ENCODE results near the gene TBL3. TPM values are rescaled to one million over a fixed set of nuclear protein-coding genes. Genes with fewer than 3 reads are reported as not detected.

TBL3 gene
- total and polyA plus RNA-seq, 2 of the 8 experiments (the other 6 are each of a cell fraction or from before 2014, with no cell fraction given): 65.8 to 137 TPM

GRCh38 chr16:1976216-1976520 lies 4.3 kb downstream of the TBL3 start:
- no peak overlapping the region for H2BK12ac ChIP-seq (ENCODE audit: low read depth, low read length)
- H4K20me1 ChIP-seq (replicated peaks in 1 of 2; ENCODE audit: control insufficient read depth in 1 of 2, insufficient read depth in 2 of 2, low read length in 2 of 2): peaks cover 2 to 24% of the 10 kb centered on the region in 2 experiments
- TF ChIP-seq CHD2 (IDR thresholded peaks at IDR 0.05; ENCODE audit: low read length) (no peak), NANOG (IDR thresholded peaks at IDR 0.05; ENCODE audit: insufficient read depth, low read depth, low read length, poor library complexity, severe bottlenecking) (no peak), EZH2 (IDR thresholded peaks at IDR 0.05; ENCODE audit: low read depth, low read length, severe bottlenecking) (no peak), BRCA1 (IDR thresholded peaks at IDR 0.05; ENCODE audit: low read depth, low read length) (no peak), BACH1 (IDR thresholded peaks at IDR 0.05; ENCODE audit: low read length) (no peak), SIRT6 (IDR thresholded peaks at IDR 0.05; ENCODE audit: low read length) (no peak), EP300 (IDR thresholded peaks at IDR 0.05; ENCODE audit: borderline replicate concordance in 1 of 2, low read depth in 2 of 2, low read length in 2 of 2) (no peak), SUZ12 (IDR thresholded peaks at IDR 0.05; ENCODE audit: low read length) (no peak)

More at GRCh38 chr16:1976216-1976520, 4.3 kb downstream of the TBL3 start:
- FAIRE-seq (no peak), DNase-seq (ENCODE audit: low read depth in 1 of 2, low spot score in 2 of 2) (no peak)
- H3K9me3 ChIP-seq (ENCODE audit: insufficient read depth in 2 of 2, low read depth in 1 of 2, low read length in 1 of 2): no peaks in the 10 kb centered on the region
- H3K23me2 ChIP-seq (ENCODE audit: low read depth, low read length): peaks cover 21% of the 10 kb centered on the region
- no peak overlapping the region for H3K23ac ChIP-seq (ENCODE audit: insufficient read length)
- no peak overlapping the region for H2AK5ac ChIP-seq (ENCODE audit: low read depth, low read length)
- H4K5ac ChIP-seq (ENCODE audit: insufficient read length, low read depth, low read length): no peak overlapping the region
- no peak overlapping the region for H2BK5ac ChIP-seq (ENCODE audit: low read depth, low read length)
- H3K4me2 ChIP-seq (ENCODE audit: insufficient read depth in 1 of 2, low read depth in 2 of 2, low read length in 2 of 2): no peak overlapping the region
- no peak overlapping the region for H3K56ac ChIP-seq (replicated peaks; ENCODE audit: insufficient read length, low read depth, low read length)
- no peak overlapping the region for H3K9ac ChIP-seq (replicated peaks in 1 of 4; ENCODE audit: extremely low read depth in 1 of 4, low read depth in 3 of 4, low read length in 3 of 4)
- H2BK15ac ChIP-seq (ENCODE audit: low read length): no peak overlapping the region
- no peak overlapping the region for H2BK20ac ChIP-seq (ENCODE audit: low read length)
- H3K27me3 ChIP-seq (replicated peaks in 1 of 4; ENCODE audit: control insufficient read depth in 3 of 4, extremely low read depth in 1 of 4, insufficient read depth in 3 of 4, low read length in 3 of 4): peaks cover 6 to 19% (median 18%) of the 10 kb centered on the region in 4 experiments; a peak in 6 of 7 replicates
- H3K4me1 ChIP-seq (replicated peaks in 1 of 4; ENCODE audit: control insufficient read depth in 3 of 4, insufficient read depth in 4 of 4, low read length in 3 of 4): peaks cover 0 to 24% (median 20%) of the 10 kb centered on the region in 4 experiments; a peak in 5 of 7 replicates
- POLR2A ChIA-PET (ENCODE audit: partially characterized antibody): interaction anchor here (1.2 to 28.2 kb wide), 3 partner anchors 12 to 36 kb away, joined by 4 to 736 read pairs (median 6); partner anchors contain the start of genes NDUFB10, RNF151, RPS2 and TBL3
- H3K79me2 ChIP-seq (ENCODE audit: control insufficient read depth in 1 of 2, insufficient read depth in 2 of 2, low read length in 2 of 2): peaks cover 3 to 16% of the 10 kb centered on the region in 2 experiments; a peak in 2 of 4 replicates
- H4K8ac ChIP-seq (ENCODE audit: extremely low read depth, insufficient read depth, low read length): no peak overlapping the region
- no peak overlapping the region for H2AFZ ChIP-seq (ENCODE audit: low read length)
- peaks cover 9% of the 10 kb centered on the region; the same call in 1 of the 2 replicates for H3K79me1 ChIP-seq (ENCODE audit: low read depth, low read length)
- H3K18ac ChIP-seq (ENCODE audit: extremely low read depth, low read length): no peak overlapping the region
- H3K4ac ChIP-seq (replicated peaks; ENCODE audit: insufficient read length, low read depth, low read length): no peak overlapping the region
- H3K27ac ChIP-seq (ENCODE audit: low read depth, low read length): no peak overlapping the region
- CTCF ChIA-PET (ENCODE audit: partially characterized antibody): interaction anchor here (0.6 kb wide), 1 partner anchor 11 kb away, joined by 3 read pairs; no protein-coding TSS in a partner anchor
- H3K36me3 ChIP-seq (ENCODE audit: control insufficient read depth in 2 of 4, insufficient read depth in 4 of 4, low read length in 3 of 4): peaks cover 11 to 33% (median 22%) of the 10 kb centered on the region in 4 experiments; a peak in 7 of 8 replicates
- no peak overlapping the region for H2BK120ac ChIP-seq (replicated peaks; ENCODE audit: low read depth, low read length)
- WGBS, 2 experiments (ENCODE audit: extremely low coverage in 1 of 2, insufficient coverage in 1 of 2, insufficient read length in 1 of 2, insufficient replicate concordance in 2 of 2, low coverage in 1 of 2, low lambda C conversion rate in 2 of 2, missing lambda C conversion rate in 1 of 2): 95% methylated on average over 8 of the region's 8 CpGs; no CpG with 5 or more reads in 1 of the 2 experiments
- H4K91ac ChIP-seq (replicated peaks; ENCODE audit: insufficient read length, low read length): no peak overlapping the region
- H3K14ac ChIP-seq (ENCODE audit: insufficient read length): no peak overlapping the region
- H3K4me3 ChIP-seq (ENCODE audit: extremely low read depth in 1 of 4, insufficient read depth in 2 of 4, low read depth in 3 of 4, low read length in 4 of 4): no peak overlapping the region

All from H1 (cell line).